ENCODE measurements around the gene NRXN3. TPM values are rescaled to one million over a fixed set of nuclear protein-coding genes. Genes with fewer than 3 reads are reported as not detected.

NRXN3 gene
- total RNA-seq, 1 experiment from 2014 or later: not detected

- TF ChIP-seq CTCF (IDR thresholded peaks at IDR 0.05 in 2 of 3, conservative IDR thresholded peaks at IDR 0.05 in 1 of 3; ENCODE audit: borderline replicate concordance in 1 of 3, insufficient read depth in 1 of 3, low read depth in 2 of 3, low read length in 2 of 3) (no peak), CBX3 (IDR thresholded peaks at IDR 0.05; ENCODE audit: low read depth) (no peak), TCF7L2 (IDR thresholded peaks at IDR 0.05; ENCODE audit: borderline replicate concordance, extremely low read depth, insufficient read depth, insufficient read length) (no peak)
These were observed 1371.9 kb downstream of the NRXN3 start (continued) for GRCh38 chr14:79542121-79542520.

- no peak overlapping the region for H3K4me2 ChIP-seq (ENCODE audit: low read length)
- H4K20me1 ChIP-seq (ENCODE audit: insufficient read depth): no peaks in the 10 kb centered on the region
- no peak overlapping the region for H3K4me3 ChIP-seq (replicated peaks in 1 of 2; ENCODE audit: low read depth in 1 of 2, low read length in 2 of 2)
- intact Hi-C loops (cut with micrococcal nuclease): no loop called here
- no peak overlapping the region for H3K9ac ChIP-seq (ENCODE audit: low read length)
- ChIA-PET CTCF (no interaction called here), POLR2A (no interaction called here), RAD21 (ENCODE audit: low non-redundant PET in 1 of 2, low total read pairs in 2 of 2, uncharacterized antibody in 2 of 2, unreplicated experiment in 2 of 2) (no interaction called here)
- no peaks in the 10 kb centered on the region for H3K9me2 ChIP-seq (ENCODE audit: insufficient read depth)
- H3K27ac ChIP-seq (ENCODE audit: low read depth, low read length): no peak overlapping the region
- no peak for TF ChIP-seq ZFX (IDR thresholded peaks at IDR 0.05)
- TF ChIP-seq POLR2AphosphoS5 (IDR thresholded peaks at IDR 0.05; ENCODE audit: low read depth, low read length): no peak
- no peak for TF ChIP-seq CEBPB (IDR thresholded peaks at IDR 0.05; ENCODE audit: low read depth)
- TF ChIP-seq ELF1 (IDR thresholded peaks at IDR 0.05; ENCODE audit: borderline replicate concordance, low read depth): no peak
- no peak for TF ChIP-seq ATF3 (IDR thresholded peaks at IDR 0.05)
- no peak for TF ChIP-seq EZH2 (IDR thresholded peaks at IDR 0.05)
- TF ChIP-seq EZH2phosphoT487 (IDR thresholded peaks at IDR 0.05; ENCODE audit: borderline replicate concordance): no peak
- TF ChIP-seq ZNF274 (IDR thresholded peaks at IDR 0.05; ENCODE audit: low read depth, low read length): no peak
- TF ChIP-seq JUND (IDR thresholded peaks at IDR 0.05): no peak
- no peak for TF ChIP-seq YY1 (IDR thresholded peaks at IDR 0.05; ENCODE audit: extremely low read depth, insufficient replicate concordance, low read depth, low read length)
- no peak for TF ChIP-seq TCF7L2 (IDR thresholded peaks at IDR 0.05; ENCODE audit: borderline replicate concordance, extremely low read depth, insufficient read depth, insufficient read length)
- no peak for TF ChIP-seq RAD21 (IDR thresholded peaks at IDR 0.05; ENCODE audit: low read depth)
- TF ChIP-seq CBX3 (IDR thresholded peaks at IDR 0.05; ENCODE audit: low read depth): no peak
- TF ChIP-seq CTCF (IDR thresholded peaks at IDR 0.05 in 2 of 3, conservative IDR thresholded peaks at IDR 0.05 in 1 of 3; ENCODE audit: borderline replicate concordance in 1 of 3, insufficient read depth in 1 of 3, low read depth in 2 of 3, low read length in 2 of 3): no peak
- TF ChIP-seq SIN3A (IDR thresholded peaks at IDR 0.05; ENCODE audit: low read depth): no peak
- no peak overlapping the region for H2AFZ ChIP-seq (ENCODE audit: low read depth, low read length, poor library complexity, severe bottlenecking)
- BruUV-seq (replicated peaks): no TSS peak
- ATAC-seq (no peak), DNase-seq (ENCODE audit: low read depth, low spot score) (no peak)
- H3K27me3 ChIP-seq (ENCODE audit: insufficient read depth, low read length): no peaks in the 10 kb centered on the region
- H3K9me3 ChIP-seq (ENCODE audit: control insufficient read depth in 1 of 2, insufficient read depth in 1 of 2, low read depth in 1 of 2, low read length in 2 of 2): peaks cover 4 to 21% of the 10 kb centered on the region in 2 experiments; a peak in 2 of 4 replicates
- H3K4me1 ChIP-seq (ENCODE audit: control insufficient read depth in 1 of 2, insufficient read depth in 2 of 2, low read length in 2 of 2): no peaks in the 10 kb centered on the region
- no peaks in the 10 kb centered on the region for H3K79me2 ChIP-seq (ENCODE audit: insufficient read depth, low read length)
- no peaks in the 10 kb centered on the region for H3K36me3 ChIP-seq (ENCODE audit: control insufficient read depth in 1 of 2, insufficient read depth in 2 of 2, low read length in 2 of 2)
These were observed 1373.2 kb downstream of the NRXN3 start for GRCh38 chr14:79543348-79543747.

All from HCT116 (cell line).